Measurements from ENCODE around the gene TUBA1B.
"Not testable (repeated sequence)": the region's sequence is repeated elsewhere in the genome, so short reads cannot be mapped to it uniquely, and the experiment has no call there.

Gene TUBA1B

DNA sequence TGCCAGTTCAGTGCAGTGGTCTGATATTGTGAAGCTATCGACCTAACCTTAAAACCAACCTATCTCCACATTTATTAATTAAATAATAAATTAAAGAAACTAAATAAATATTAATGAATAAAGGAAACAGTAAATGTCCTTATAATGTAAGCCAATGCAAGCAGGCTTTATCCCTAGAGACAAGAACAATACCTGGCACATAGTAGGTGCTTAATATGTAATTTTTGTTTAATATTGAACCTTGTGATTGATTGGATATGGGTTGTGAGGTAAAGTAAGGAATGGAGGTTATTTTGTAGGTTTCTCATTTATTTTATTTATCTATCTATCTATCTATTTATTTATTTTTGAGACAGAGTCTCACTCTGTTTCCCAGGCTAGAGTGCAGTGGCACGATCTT is 7.8 kb upstream of the TUBA1B start:
- H3K27ac ChIP-seq (ENCODE audit: low read depth, low read length) = no peak overlapping the region
- no peaks in the 10 kb centered on the region for H3K36me3 ChIP-seq (ENCODE audit: insufficient read depth, low read length)
- H3K4me3 ChIP-seq (ENCODE audit: low read depth in 1 of 2, low read length in 2 of 2) = no peak overlapping the region
- no peaks in the 10 kb centered on the region for H3K9me3 ChIP-seq (ENCODE audit: low read length)
- H3K4me1 ChIP-seq (ENCODE audit: insufficient read depth, low read length) = no peaks in the 10 kb centered on the region
- H3K27me3 ChIP-seq (ENCODE audit: control insufficient read depth in 1 of 2, insufficient read depth in 2 of 2, low read length in 2 of 2) = no peaks in the 10 kb centered on the region
- H3K9ac ChIP-seq (ENCODE audit: low read length) = no peak overlapping the region

DNA sequence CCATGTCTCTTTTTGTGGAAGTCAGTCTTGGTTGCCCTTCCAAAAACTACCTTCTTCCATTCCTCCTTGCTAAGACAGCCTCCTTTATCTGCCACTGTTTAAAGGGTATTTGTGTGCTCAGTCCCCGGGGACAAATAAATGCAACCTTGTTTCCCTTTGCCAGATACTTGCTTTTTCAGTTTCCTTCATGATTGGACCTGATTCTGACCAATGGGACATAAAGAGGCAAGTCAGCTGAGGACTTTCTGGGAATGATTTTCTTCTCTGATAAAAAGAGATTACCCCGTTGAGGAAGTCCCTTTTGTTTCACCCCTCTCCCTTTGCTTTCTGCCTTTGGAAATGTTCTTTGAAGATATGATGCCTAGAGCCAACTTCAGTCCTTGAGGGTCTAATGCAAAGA is 7.4 kb upstream of the TUBA1B start:
- Histone ChIP-seq H3K4me1 (ENCODE audit: insufficient read depth, low read length) (no peaks in the 10 kb centered on the region), H3K36me3 (ENCODE audit: insufficient read depth, low read length) (no peaks in the 10 kb centered on the region), H3K9me3 (ENCODE audit: low read length) (no peaks in the 10 kb centered on the region), H3K27ac (ENCODE audit: low read depth, low read length) (no peak overlapping the region), H3K4me3 (ENCODE audit: low read depth in 1 of 2, low read length in 2 of 2) (no peak overlapping the region), H3K9ac (ENCODE audit: low read length) (no peak overlapping the region), H3K27me3 (ENCODE audit: control insufficient read depth in 1 of 2, insufficient read depth in 2 of 2, low read length in 2 of 2) (no peaks in the 10 kb centered on the region)

DNA sequence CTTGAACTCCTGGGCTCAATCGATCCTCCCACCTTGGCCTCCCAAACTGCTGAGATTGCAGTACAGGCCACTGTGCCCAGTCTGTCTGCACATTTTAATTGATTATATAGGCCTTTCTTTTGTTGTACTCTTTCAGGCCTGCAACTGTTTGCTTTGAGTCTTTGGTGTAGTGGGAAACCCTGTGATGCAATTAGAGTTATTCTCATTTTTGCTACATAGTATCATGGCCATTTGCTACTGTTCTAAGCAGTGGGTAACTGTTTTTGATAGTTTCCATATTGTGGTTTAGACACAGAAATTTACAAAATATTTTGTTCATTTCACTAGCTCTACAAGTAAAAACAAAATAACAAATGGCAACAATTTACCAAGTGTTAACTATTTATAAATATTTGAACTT is 6.3 kb upstream of the TUBA1B start:
- no peaks in the 10 kb centered on the region for H3K9me3 ChIP-seq (ENCODE audit: low read length)
- H3K9ac ChIP-seq (ENCODE audit: low read length) = no peak overlapping the region
- H3K27me3 ChIP-seq (ENCODE audit: control insufficient read depth in 1 of 2, insufficient read depth in 2 of 2, low read length in 2 of 2) = no peaks in the 10 kb centered on the region
- H3K36me3 ChIP-seq (ENCODE audit: insufficient read depth, low read length) = no peaks in the 10 kb centered on the region
- H3K4me3 ChIP-seq (ENCODE audit: low read depth in 1 of 2, low read length in 2 of 2) = no peak overlapping the region
- no peak overlapping the region for H3K27ac ChIP-seq (ENCODE audit: low read depth, low read length)
- H3K4me1 ChIP-seq (ENCODE audit: insufficient read depth, low read length) = peaks cover 8% of the 10 kb centered on the region

DNA sequence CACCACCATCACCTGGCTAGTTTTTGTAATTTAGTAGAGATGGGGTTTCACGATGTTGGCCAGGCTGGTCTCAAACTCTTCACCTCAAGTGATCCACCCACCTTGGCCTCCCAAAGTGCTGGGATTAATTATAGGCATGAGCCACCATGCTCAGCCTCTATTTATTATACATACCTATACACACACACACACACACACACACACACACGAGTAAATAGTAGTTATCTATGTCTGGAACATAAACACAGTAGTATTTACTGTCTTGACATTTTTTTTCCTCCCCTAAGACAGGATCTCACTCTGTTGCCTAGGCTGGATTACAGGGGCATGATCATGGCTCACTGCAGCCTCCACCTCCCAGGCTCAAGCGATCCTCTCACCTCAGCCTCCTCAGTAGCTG is 5.8 kb upstream of the TUBA1B start:
- H3K27ac ChIP-seq (ENCODE audit: low read depth, low read length); H3K9me3 ChIP-seq (ENCODE audit: low read length); H3K36me3 ChIP-seq (ENCODE audit: insufficient read depth, low read length); H3K9ac ChIP-seq (ENCODE audit: low read length); H3K4me3 ChIP-seq (ENCODE audit: low read depth in 1 of 2, low read length in 2 of 2); H3K27me3 ChIP-seq (ENCODE audit: control insufficient read depth in 1 of 2, insufficient read depth in 2 of 2, low read length in 2 of 2): not testable (repeated sequence)
- H3K4me1 ChIP-seq (ENCODE audit: insufficient read depth, low read length) = peaks cover 13% of the 10 kb centered on the region

DNA sequence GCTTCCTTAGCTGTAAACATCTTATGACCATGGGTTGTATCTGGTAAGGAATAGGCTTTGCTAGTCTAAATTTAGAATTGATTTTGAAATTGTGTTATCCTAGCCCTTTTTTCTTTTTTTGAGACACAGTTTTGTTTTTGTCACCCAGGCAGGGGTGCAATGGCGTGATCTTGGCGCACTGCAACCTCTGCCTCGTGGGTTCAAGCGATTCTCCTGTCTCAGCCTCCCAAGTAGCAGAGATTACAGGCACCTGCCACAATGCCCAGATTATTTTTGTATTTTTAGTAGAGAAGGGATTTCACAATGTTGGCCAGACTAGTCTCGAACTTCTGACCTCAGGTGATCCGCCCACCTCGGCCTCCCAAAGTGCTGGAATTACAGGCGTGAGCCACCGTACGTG is 2.4 kb upstream of the TUBA1B start:
- no peak overlapping the region for H3K27ac ChIP-seq (ENCODE audit: low read depth, low read length)
- H3K36me3 ChIP-seq (ENCODE audit: insufficient read depth, low read length) = peaks cover 14% of the 10 kb centered on the region
- no peaks in the 10 kb centered on the region for H3K9me3 ChIP-seq (ENCODE audit: low read length)
- no peaks in the 10 kb centered on the region for H3K27me3 ChIP-seq (ENCODE audit: control insufficient read depth in 1 of 2, insufficient read depth in 2 of 2, low read length in 2 of 2)
- H3K9ac ChIP-seq (ENCODE audit: low read length) = no peak overlapping the region
- H3K4me3 ChIP-seq (ENCODE audit: low read depth in 1 of 2, low read length in 2 of 2) = no peak overlapping the region
- H3K4me1 ChIP-seq (ENCODE audit: insufficient read depth, low read length) = peaks cover 25% of the 10 kb centered on the region

DNA sequence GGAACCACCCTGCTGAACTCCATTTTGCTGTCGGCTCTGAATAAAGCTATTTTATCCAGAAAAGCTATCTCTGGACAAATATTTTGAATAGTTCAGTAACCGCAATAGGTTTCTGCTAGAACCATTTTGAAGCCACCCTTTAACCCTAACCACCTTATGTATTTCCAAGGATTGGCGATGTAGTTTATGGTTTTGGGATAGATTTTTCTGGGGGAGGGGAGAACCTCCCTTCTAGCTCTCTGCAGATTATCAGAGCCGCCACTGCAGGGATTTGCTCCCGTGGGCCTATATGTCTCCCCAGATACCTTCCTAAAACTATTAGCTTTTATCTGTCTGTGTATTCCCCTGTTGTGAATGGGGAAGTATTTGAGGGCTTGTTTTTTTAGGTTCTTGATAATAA is 1.8 kb upstream of the TUBA1B start:
- no peaks in the 10 kb centered on the region for H3K9me3 ChIP-seq (ENCODE audit: low read length)
- no peaks in the 10 kb centered on the region for H3K27me3 ChIP-seq (ENCODE audit: control insufficient read depth in 1 of 2, insufficient read depth in 2 of 2, low read length in 2 of 2)
- peaks cover 15% of the 10 kb centered on the region for H3K36me3 ChIP-seq (ENCODE audit: insufficient read depth, low read length)
- no peak overlapping the region for H3K27ac ChIP-seq (ENCODE audit: low read depth, low read length)
- H3K4me1 ChIP-seq (ENCODE audit: insufficient read depth, low read length) = peaks cover 25% of the 10 kb centered on the region
- no peak overlapping the region for H3K4me3 ChIP-seq (ENCODE audit: low read depth in 1 of 2, low read length in 2 of 2)
- no peak overlapping the region for H3K9ac ChIP-seq (ENCODE audit: low read length)

DNA sequence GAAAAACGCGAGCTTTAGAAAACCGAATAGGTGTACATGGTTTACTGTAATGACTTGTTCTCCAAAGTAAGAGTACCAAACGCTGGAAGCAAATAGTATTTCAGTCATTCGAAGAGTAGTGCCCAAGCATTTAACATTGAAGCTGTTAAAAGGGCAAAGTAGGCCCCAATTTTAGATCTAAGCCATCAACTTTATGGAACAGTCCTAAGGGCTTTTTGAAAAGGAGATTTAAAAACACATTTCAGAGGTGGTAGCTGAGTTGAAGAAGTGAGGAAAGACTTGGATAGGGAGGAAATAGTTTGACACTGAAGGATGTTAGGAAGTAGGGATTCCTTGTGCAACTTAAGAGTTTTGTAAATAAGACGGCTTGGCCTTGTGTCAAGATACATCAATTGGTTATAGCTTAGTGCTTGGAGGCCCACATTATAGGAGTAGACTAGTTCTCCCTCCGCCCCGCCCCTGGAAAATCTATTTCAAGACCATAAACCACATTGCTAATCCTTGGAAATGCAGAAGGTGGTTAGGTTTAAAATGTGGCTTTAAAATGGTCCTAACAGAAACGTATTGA is 783 bp upstream of the TUBA1B start:
- Histone ChIP-seq H3K27ac (ENCODE audit: low read depth, low read length) (peak overlapping the region; percentile 64), H3K9me3 (ENCODE audit: low read length) (no peaks in the 10 kb centered on the region), H3K9ac (ENCODE audit: low read length) (peak overlapping the region; percentile 39), H3K27me3 (ENCODE audit: control insufficient read depth in 1 of 2, insufficient read depth in 2 of 2, low read length in 2 of 2) (no peaks in the 10 kb centered on the region), H3K4me3 (ENCODE audit: low read depth in 1 of 2, low read length in 2 of 2) (peak overlapping the region in 1 of 2 donors; percentile 56), H3K36me3 (ENCODE audit: insufficient read depth, low read length) (peaks cover 24% of the 10 kb centered on the region), H3K4me1 (ENCODE audit: insufficient read depth, low read length) (peaks cover 25% of the 10 kb centered on the region)

DNA sequence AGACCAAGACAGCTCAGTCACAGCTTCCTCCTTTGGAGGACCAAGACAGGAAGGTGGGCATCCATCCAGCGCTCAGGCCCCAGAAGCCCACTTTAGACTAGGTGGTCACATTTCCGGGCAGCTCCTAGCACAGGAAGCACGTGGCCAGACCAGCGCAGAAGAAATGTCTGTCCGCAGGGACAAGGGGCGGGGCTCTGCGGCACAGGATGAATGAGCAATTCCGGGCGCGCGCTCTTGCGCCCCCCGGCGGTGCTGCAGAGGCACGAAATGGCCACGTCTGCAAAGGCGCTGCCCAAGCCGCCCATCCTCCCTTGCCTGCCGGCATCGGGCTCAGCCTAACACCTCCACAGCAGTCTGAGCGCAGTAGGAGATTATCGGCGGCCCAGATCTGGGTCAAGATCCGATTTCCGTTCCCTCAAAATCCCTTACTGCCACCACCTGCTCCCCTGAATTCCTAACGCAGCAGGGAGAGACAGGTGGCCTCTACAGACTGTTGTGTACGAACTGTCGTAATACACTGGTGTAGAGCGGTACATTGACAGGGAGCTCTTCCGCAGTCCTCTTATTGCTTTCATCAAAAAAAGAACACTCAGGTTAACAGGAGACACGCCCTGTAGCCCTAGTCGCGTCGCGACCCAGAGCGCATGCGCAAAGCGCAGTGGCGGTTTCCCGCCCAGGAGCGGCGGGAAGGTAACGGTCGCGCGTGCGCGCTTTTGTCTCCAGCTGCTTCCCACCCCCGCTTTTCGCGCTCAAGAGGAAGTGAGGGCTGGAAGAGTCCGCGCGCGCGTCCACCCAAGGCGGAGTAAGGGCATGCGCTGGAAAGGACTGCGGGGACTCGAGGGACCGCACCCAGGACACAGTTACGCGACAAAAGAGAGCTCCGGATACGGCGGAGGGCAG is 794 bp downstream of the TUBA1B start:
- peak overlapping the region; percentile 96 for H3K9ac ChIP-seq (ENCODE audit: low read length)
- H3K4me1 ChIP-seq (ENCODE audit: insufficient read depth, low read length) = peaks cover 29% of the 10 kb centered on the region
- peak overlapping the region; percentile 93 to 97 for H3K4me3 ChIP-seq (ENCODE audit: low read depth in 1 of 2, low read length in 2 of 2)
- no peaks in the 10 kb centered on the region for H3K27me3 ChIP-seq (ENCODE audit: control insufficient read depth in 1 of 2, insufficient read depth in 2 of 2, low read length in 2 of 2)
- no peaks in the 10 kb centered on the region for H3K9me3 ChIP-seq (ENCODE audit: low read length)
- H3K36me3 ChIP-seq (ENCODE audit: insufficient read depth, low read length) = peaks cover 26% of the 10 kb centered on the region
- peak overlapping the region; percentile 99 for H3K27ac ChIP-seq (ENCODE audit: low read depth, low read length)

DNA sequence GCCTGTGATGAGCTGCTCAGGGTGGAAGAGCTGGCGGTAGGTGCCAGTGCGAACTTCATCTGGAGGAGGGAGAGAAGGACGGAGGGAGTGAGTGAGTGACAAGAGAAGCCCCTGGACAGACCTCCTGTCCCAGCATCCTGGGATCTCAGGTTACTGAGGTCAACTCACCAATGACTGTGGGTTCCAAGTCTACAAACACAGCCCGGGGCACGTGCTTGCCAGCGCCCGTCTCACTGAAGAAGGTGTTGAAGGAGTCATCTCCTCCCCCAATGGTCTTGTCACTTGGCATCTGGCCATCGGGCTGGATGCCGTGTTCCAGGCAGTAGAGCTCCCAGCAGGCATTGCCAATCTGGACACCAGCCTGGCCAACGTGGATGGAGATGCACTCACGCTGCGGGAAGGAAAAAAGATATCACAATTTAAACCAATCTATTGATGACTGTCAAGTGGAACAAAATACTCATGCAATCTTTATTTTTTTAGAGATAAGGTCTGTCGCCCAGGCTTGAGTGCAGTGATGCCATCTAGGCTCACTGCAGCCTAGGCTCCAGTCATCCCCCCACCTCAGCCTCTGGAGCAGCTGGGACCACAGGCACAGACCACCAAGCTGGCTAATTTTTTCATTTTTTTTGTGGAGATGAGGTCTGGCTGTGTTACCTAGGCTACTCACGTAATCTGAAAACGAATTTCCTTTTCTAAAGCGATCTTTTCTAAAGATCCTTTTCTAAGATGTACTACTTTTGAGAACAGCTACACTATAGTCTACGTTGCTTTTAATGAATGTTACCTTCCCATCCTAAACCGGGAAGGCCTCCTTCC is 1.7 kb downstream of the TUBA1B start:
- H3K27me3 ChIP-seq (ENCODE audit: control insufficient read depth in 1 of 2, insufficient read depth in 2 of 2, low read length in 2 of 2) = no peaks in the 10 kb centered on the region
- H3K4me1 ChIP-seq (ENCODE audit: insufficient read depth, low read length) = peaks cover 29% of the 10 kb centered on the region
- no peaks in the 10 kb centered on the region for H3K9me3 ChIP-seq (ENCODE audit: low read length)
- H3K27ac ChIP-seq (ENCODE audit: low read depth, low read length) = peak overlapping the region; percentile 99
- H3K9ac ChIP-seq (ENCODE audit: low read length) = peak overlapping the region; percentile 96
- H3K36me3 ChIP-seq (ENCODE audit: insufficient read depth, low read length) = peaks cover 26% of the 10 kb centered on the region
- H3K4me3 ChIP-seq (ENCODE audit: low read depth in 1 of 2, low read length in 2 of 2) = peak overlapping the region; percentile 93 to 97

DNA sequence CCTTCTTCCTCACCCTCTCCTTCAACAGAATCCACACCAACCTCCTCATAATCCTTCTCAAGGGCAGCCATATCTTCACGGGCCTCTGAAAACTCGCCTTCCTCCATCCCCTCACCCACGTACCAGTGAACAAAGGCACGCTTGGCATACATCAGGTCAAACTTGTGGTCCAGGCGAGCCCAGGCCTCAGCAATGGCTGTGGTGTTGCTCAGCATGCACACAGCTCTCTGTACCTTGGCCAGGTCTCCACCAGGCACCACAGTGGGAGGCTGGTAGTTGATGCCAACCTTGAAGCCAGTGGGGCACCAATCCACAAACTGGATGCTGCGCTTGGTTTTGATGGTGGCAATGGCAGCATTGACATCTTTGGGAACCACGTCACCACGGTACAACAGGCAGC is 3.2 kb downstream of the TUBA1B start:
- H3K27ac ChIP-seq (ENCODE audit: low read depth, low read length); H3K9me3 ChIP-seq (ENCODE audit: low read length); H3K9ac ChIP-seq (ENCODE audit: low read length); H3K27me3 ChIP-seq (ENCODE audit: control insufficient read depth in 1 of 2, insufficient read depth in 2 of 2, low read length in 2 of 2); H3K4me3 ChIP-seq (ENCODE audit: low read depth in 1 of 2, low read length in 2 of 2): not testable (repeated sequence)
- Histone ChIP-seq H3K4me1 (ENCODE audit: insufficient read depth, low read length) (peaks cover 26% of the 10 kb centered on the region), H3K36me3 (ENCODE audit: insufficient read depth, low read length) (peaks cover 26% of the 10 kb centered on the region)
